Femur (tissue), 1 donor: Measurements from ENCODE around the gene CFAP46.
A peak's percentile ranks its signal among the peaks of the same experiment; 100 is the strongest.

Experiments
- DNase-seq: peaks from one replicate; pipeline ENCODE4 v3.0.0-alpha.2; 2017

CFAP46 gene

GRCh38 chr10:132817701-132818211 lies 124.6 kb downstream of the CFAP46 start:
- DNase-seq = peak; percentile 3

DNA sequence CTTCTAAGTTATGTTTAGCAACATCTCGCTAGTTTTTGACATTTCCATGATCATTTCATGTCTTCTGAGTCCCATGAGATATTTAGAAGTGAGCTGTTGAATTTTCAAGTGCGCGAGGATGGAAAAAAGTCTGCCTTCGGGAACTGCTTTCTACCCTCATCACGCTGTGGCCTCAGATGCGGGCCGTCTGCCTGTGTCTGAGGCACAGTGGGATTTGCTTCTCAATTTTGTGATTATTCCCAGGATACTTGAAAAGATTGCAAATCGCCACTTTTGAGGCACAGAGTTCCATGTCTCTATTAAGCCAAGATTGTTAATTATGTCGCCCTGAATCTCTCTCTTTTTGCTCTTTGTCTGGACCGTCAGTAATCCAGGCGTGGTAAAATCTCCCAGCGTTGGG lies 125.7 kb downstream of the CFAP46 start:
- peak; percentile 3 for DNase-seq

- DNase-seq = peak; percentile 5
Measured at GRCh38 chr10:132815168-132815857, 127.1 kb downstream of the CFAP46 start.

GRCh38 chr10:132814469-132814856 lies 127.9 kb downstream of the CFAP46 start:
- DNase-seq = peak; percentile 8

- DNase-seq = peak; percentile 9
Measured at GRCh38 chr10:132813560-132814468, 128.6 kb downstream of the CFAP46 start.

GRCh38 chr10:132813001-132813401 lies 129.4 kb downstream of the CFAP46 start:
- no peak for DNase-seq

DNA sequence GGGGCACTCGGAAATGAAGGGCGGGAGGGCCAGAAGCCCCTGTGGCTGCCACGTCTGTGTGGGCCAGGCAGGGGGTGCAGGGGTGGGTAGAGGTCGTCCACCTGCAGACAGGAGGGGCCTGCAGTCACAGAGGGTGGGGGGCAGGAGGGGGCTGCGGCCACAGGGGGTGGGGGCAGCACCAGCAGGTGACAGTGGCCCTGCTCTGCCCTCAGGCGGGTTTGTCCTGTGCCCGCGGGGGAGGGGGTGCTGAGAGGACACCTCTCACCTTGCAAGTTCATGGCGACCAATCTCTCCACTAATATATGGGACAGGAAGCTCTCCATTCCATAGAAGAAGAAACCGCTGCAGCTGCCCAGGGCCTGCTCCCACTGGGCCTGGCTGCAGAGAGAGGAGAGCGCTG lies 129.8 kb downstream of the CFAP46 start:
- peak; percentile 2 for DNase-seq

GRCh38 chr10:132811891-132812481 lies 130.4 kb downstream of the CFAP46 start:
- peak; percentile 5 for DNase-seq

DNA sequence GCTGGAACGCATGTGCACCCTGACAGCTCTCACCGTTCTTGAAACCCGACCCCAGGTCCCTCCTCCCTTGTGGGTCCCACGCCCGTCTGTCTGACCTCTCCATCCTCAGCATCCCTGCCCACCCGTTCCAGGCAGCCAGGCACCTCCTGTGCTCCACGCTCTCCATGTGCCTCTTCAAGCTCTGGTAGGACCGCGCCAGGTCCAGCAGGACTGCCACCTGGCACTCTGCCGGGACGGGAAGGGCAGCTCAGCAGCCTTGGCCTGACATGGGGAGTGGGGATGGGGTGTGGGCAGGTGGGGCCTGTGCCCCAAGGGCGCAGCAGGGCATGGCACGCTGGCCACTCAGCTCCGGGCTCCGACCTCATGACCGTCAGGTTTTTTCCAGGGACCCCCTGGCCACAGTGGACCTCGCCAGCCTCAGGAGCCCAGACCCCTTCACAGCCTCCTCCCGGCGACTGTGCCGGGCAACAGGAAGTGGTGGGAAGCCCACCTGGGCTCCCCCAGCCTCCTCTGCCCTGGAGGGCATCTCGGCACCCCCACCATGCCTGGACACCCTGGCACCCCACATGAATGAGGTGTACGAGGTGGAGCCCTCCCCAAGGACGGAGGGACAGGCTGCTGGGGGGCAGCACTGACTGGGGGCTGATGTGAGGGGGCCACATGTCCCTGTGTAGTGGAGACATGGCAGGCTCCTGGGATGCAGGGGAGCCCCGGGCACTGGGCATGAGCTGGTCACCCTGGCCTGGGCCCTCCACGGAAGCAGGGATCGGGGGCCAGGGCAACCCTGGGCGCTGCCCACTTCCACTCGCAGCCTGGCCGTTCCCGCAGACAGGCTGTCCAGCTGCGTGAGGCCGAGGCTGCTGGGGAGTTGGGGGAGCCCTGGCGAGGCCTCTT lies 131.3 kb downstream of the CFAP46 start:
- DNase-seq = peak; percentile 8

- DNase-seq = peak; percentile 12
Measured at GRCh38 chr10:132810141-132810806, 132.1 kb downstream of the CFAP46 start.

GRCh38 chr10:132809232-132810140 lies 132.9 kb downstream of the CFAP46 start:
- DNase-seq = peak; percentile 11

- peak; percentile 23 for DNase-seq
Measured at GRCh38 chr10:132808383-132809231, 133.8 kb downstream of the CFAP46 start.

DNA sequence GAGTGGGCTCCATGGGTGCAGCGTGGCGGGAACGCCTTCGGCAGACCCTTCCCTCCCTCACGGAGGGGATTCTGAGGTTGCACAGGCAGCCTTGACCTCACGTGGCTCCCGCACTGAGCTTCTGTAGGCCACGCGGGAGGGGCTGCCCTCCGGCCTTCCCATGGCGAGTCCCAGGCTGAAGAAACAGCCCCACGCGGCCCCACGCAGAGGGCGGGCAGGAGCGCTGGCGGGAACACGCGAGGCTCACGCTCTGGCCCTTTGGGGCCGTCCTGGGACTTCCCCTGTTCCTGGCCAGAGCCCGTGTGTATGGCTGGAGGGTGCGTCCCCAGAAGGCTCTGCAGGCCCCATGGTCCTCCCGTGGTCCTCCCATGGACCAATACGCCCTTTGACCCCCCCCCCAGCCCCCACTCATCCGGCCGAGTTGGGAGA lies 134.7 kb downstream of the CFAP46 start:
- DNase-seq = peak; percentile 8

GRCh38 chr10:132806561-132807003 lies 135.8 kb downstream of the CFAP46 start:
- peak; percentile 7 for DNase-seq

GRCh38 chr10:132806110-132806509 lies 136.3 kb downstream of the CFAP46 start:
- peak; percentile 22 for DNase-seq

GRCh38 chr10:132805599-132805998 lies 136.8 kb downstream of the CFAP46 start:
- peak; percentile 6 for DNase-seq

DNA sequence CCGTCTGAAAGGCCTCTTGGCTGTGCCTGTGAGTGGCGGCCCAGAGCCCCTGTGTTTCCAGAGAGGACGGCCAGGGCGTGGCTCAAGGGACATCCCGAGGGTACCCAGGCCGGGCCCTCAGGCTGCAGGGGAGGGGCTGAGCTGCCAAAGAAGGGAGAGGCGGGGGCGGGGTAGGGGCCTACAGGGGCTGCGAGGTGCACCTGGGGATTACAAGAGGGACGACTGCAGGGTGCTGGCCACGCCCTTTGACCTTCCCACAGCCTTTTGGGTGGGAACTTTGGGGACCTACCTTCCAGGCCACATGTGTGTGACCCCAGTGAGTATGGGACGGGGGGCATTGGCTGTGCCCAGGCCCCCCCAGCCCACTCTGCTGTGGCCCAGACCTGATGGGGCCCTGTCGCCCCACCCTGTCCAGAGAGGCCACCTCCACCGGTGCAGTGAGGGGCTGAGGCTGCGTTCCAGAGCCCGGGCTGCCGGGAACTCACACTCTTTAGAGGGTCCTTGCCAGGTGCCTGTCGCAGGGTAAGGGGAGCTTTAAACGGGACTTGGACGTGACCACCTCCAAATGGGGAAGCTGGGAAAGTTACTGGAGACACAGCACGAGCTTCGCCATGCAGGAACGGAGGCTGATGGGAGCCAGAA lies 137.5 kb downstream of the CFAP46 start:
- DNase-seq = no peak

GRCh38 chr10:132804287-132804686 lies 138.1 kb downstream of the CFAP46 start:
- DNase-seq = no peak
